Neuronal stem cell (in vitro differentiated cells): ENCODE data around the gene DTHD1.

ENCODE experiments used
- DNase-seq: peaks from one replicate; pipeline ENCODE4 v3.0.0-alpha.2; 2013; ENCODE audit warnings: low spot score
- H2AFZ ChIP-seq: one replicate; pipeline ENCODE4 v1.6.1; 2013; ENCODE audit warnings: mild to moderate bottlenecking, low read length, inconsistent platforms
- H2AK5ac ChIP-seq: 2 replicates; pipeline ENCODE4 v1.6.1; 2013; ENCODE audit warnings: low read depth, mild to moderate bottlenecking, inconsistent platforms, low read length, moderate library complexity, mixed read lengths
- H2BK120ac ChIP-seq: 2 replicates; pipeline ENCODE4 v1.6.1; 2013; ENCODE audit warnings: low read depth, mild to moderate bottlenecking, inconsistent platforms, low read length, moderate library complexity, mixed read lengths
- H2BK12ac ChIP-seq: one replicate; pipeline ENCODE4 v1.6.1; 2013; ENCODE audit warnings: low read length, inconsistent platforms
- H2BK15ac ChIP-seq: 2 replicates; pipeline ENCODE4 v1.6.1; 2013; ENCODE audit warnings: mild to moderate bottlenecking, low read length, inconsistent platforms, mixed read lengths
- H2BK5ac ChIP-seq: one replicate; pipeline ENCODE4 v1.6.1; 2013; ENCODE audit warnings: inconsistent platforms, mild to moderate bottlenecking, low read length, moderate library complexity
- H3K14ac ChIP-seq: one replicate; pipeline ENCODE4 v1.6.1; 2013; ENCODE audit warnings: low read length, inconsistent platforms
- H3K18ac ChIP-seq: 2 replicates; pipeline ENCODE4 v1.6.1; 2013; ENCODE audit warnings: low read length, inconsistent platforms
- H3K23ac ChIP-seq: 2 replicates; pipeline ENCODE4 v1.6.1; 2013; ENCODE audit warnings: low read depth, mild to moderate bottlenecking, mixed read lengths, low read length, inconsistent platforms; ENCODE audit not compliant: poor library complexity
- H3K27ac ChIP-seq: replicated peaks from 3 replicates; pipeline ENCODE4 v1.5.1; 2013; ENCODE audit warnings: low read length, inconsistent platforms
- H3K27me3 ChIP-seq, 3 experiments: 2 replicates each; pipeline ENCODE4 v1.6.1; 2013; ENCODE audit warnings: low read length in 3 of 3, mild to moderate bottlenecking in 2 of 3, inconsistent platforms in 1 of 3, low read depth in 1 of 3, mixed read lengths in 1 of 3, moderate library complexity in 1 of 3; ENCODE audit not compliant: control insufficient read depth in 3 of 3, insufficient read depth in 3 of 3
- H3K36me3 ChIP-seq, 2 donors: replicated peaks in 1 of 2; 2 replicates each; pipeline ENCODE4 v1.6.1; 2013; ENCODE audit warnings: low read length in 2 of 2; ENCODE audit not compliant: control insufficient read depth in 2 of 2, insufficient read depth in 2 of 2
- H3K4ac ChIP-seq: 2 replicates; pipeline ENCODE4 v1.6.1; 2013; ENCODE audit warnings: inconsistent platforms, mild to moderate bottlenecking, low read length, moderate library complexity
- H3K4me1 ChIP-seq, 2 donors: 1 replicate in 1 of 2; 2 replicates in 1 of 2; pipeline ENCODE4 v1.6.1; 2013; ENCODE audit warnings: low read length in 2 of 2, low read depth in 1 of 2; ENCODE audit not compliant: control insufficient read depth in 2 of 2, insufficient read depth in 1 of 2
- H3K4me2 ChIP-seq: one replicate; pipeline ENCODE4 v1.6.1; 2013; ENCODE audit warnings: mild to moderate bottlenecking, low read length, inconsistent platforms; ENCODE audit not compliant: insufficient read depth, poor library complexity, severe bottlenecking
- H3K4me3 ChIP-seq, 2 donors: 2 replicates each; pipeline ENCODE4 v1.5.1; 2013; ENCODE audit warnings: low read length in 2 of 2, mild to moderate bottlenecking in 2 of 2, inconsistent platforms in 1 of 2, moderate library complexity in 1 of 2
- H3K79me1 ChIP-seq: one replicate; pipeline ENCODE4 v1.6.1; 2013; ENCODE audit warnings: low read depth, mild to moderate bottlenecking, inconsistent platforms, low read length, moderate library complexity
- H3K9ac ChIP-seq: one replicate; pipeline ENCODE4 v1.6.1; 2013; ENCODE audit warnings: mild to moderate bottlenecking, low read depth, low read length, inconsistent platforms; ENCODE audit not compliant: poor library complexity
- H3K9me3 ChIP-seq, 2 donors: replicated peaks in 1 of 2; 2 replicates each; pipeline versions ENCODE3 to v1.6.1; 2013; ENCODE audit warnings: low read length in 2 of 2, mild to moderate bottlenecking in 2 of 2, inconsistent platforms in 1 of 2, low read depth in 1 of 2, mixed read lengths in 1 of 2, moderate library complexity in 1 of 2; ENCODE audit not compliant: control insufficient read depth in 2 of 2, insufficient read depth in 1 of 2
- H4K8ac ChIP-seq: one replicate; pipeline ENCODE4 v1.6.1; 2013; ENCODE audit warnings: low read depth, mild to moderate bottlenecking, inconsistent platforms, low read length, moderate library complexity
- H4K91ac ChIP-seq: one replicate; pipeline ENCODE4 v1.6.1; 2013; ENCODE audit warnings: low read length, low read depth, mild to moderate bottlenecking, inconsistent platforms; ENCODE audit not compliant: poor library complexity
- WGBS, 2 donors: extraction: QIAGEN DNeasy Blood & Tissue Kit; methylation state at CpG; one replicate each; pipeline ENCODE4 v1.1.7; 2013; ENCODE audit warnings: missing lambda C conversion rate in 2 of 2, mixed read lengths in 1 of 2; ENCODE audit not compliant: insufficient read length in 2 of 2, insufficient replicate concordance in 1 of 2; ENCODE audit errors: extremely low coverage in 2 of 2; 5-methylcytosine and 5-hydroxymethylcytosine counted together

DTHD1 gene

GRCh38 chr4:36360755-36361154, 79.3 kb downstream of the DTHD1 start:
- H3K27me3 ChIP-seq, result peaks cover 0 to 2% (median 0%) of the 10 kb centered on the region in 3 experiments
- no peaks in the 10 kb centered on the region for H3K79me1 ChIP-seq
- no peak overlapping the region for H2AFZ ChIP-seq
- no peak overlapping the region for H3K4ac ChIP-seq
- H3K4me1 ChIP-seq, result no peaks in the 10 kb centered on the region
- H4K8ac ChIP-seq, result no peak overlapping the region
- DNase-seq, result no peak
- no peak overlapping the region for H3K23ac ChIP-seq
- H2BK12ac ChIP-seq, result no peak overlapping the region
- no peak overlapping the region for H3K4me2 ChIP-seq
- H2BK120ac ChIP-seq, result no peak overlapping the region
- no peaks in the 10 kb centered on the region for H3K9me3 ChIP-seq
- H2BK15ac ChIP-seq, result no peak overlapping the region
- no peak overlapping the region for H2AK5ac ChIP-seq
- H3K4me3 ChIP-seq, result no peak overlapping the region
- H3K14ac ChIP-seq, result no peak overlapping the region
- H3K18ac ChIP-seq, result no peak overlapping the region
- no peaks in the 10 kb centered on the region for H3K36me3 ChIP-seq
- H3K9ac ChIP-seq, result no peak overlapping the region
- no peak overlapping the region for H4K91ac ChIP-seq
- H3K27ac ChIP-seq, result no peak overlapping the region
- H2BK5ac ChIP-seq, result no peak overlapping the region

- Histone ChIP-seq H3K9me3 (no peaks in the 10 kb centered on the region), H3K14ac (no peak overlapping the region), H4K8ac (no peak overlapping the region), H3K79me1 (no peaks in the 10 kb centered on the region), H3K9ac (no peak overlapping the region), H2AFZ (no peak overlapping the region), H3K18ac (no peak overlapping the region), H3K36me3 (no peaks in the 10 kb centered on the region), H3K4me1 (no peaks in the 10 kb centered on the region), H2BK120ac (no peak overlapping the region), H2BK5ac (no peak overlapping the region), H2AK5ac (no peak overlapping the region), H3K4me3 (no peak overlapping the region), H2BK12ac (no peak overlapping the region), H3K27ac (no peak overlapping the region), H3K4me2 (no peak overlapping the region), H3K27me3 (peaks cover 0 to 2% (median 0%) of the 10 kb centered on the region in 3 experiments), H3K23ac (no peak overlapping the region), H4K91ac (no peak overlapping the region), H3K4ac (no peak overlapping the region), H2BK15ac (no peak overlapping the region)
- DNase-seq, result no peak
- no CpG with 5 or more reads among the region's 2 CpGs for WGBS, 2 donors
These were observed 81.6 kb downstream of the DTHD1 start for GRCh38 chr4:36363024-36363423.

- Histone ChIP-seq H3K27me3 (no peaks in the 10 kb centered on the region), H4K91ac (no peak overlapping the region), H2AFZ (no peak overlapping the region), H2BK5ac (no peak overlapping the region), H3K4me1 (no peaks in the 10 kb centered on the region), H3K14ac (peak overlapping the region; percentile 56), H3K4me2 (no peak overlapping the region), H3K9ac (no peak overlapping the region), H3K18ac (no peak overlapping the region), H3K27ac (no peak overlapping the region), H2AK5ac (no peak overlapping the region), H2BK120ac (no peak overlapping the region), H2BK15ac (no peak overlapping the region), H3K4me3 (no peak overlapping the region), H4K8ac (no peak overlapping the region), H3K9me3 (peaks cover 0 to 7% of the 10 kb centered on the region in 2 donors), H3K36me3 (no peaks in the 10 kb centered on the region), H3K79me1 (no peaks in the 10 kb centered on the region), H3K23ac (no peak overlapping the region), H3K4ac (no peak overlapping the region), H2BK12ac (no peak overlapping the region)
- no CpG with 5 or more reads among the region's 40 CpGs for WGBS, 2 donors
- DNase-seq, result no peak
These were observed 93.6 kb downstream of the DTHD1 start for GRCh38 chr4:36374836-36375511.

- H3K4me3 ChIP-seq, result no peak overlapping the region
- no peak overlapping the region for H3K14ac ChIP-seq
- DNase-seq, result no peak
- no peak overlapping the region for H3K4ac ChIP-seq
- no peak overlapping the region for H4K91ac ChIP-seq
- H2BK5ac ChIP-seq, result no peak overlapping the region
- H3K27me3 ChIP-seq, result no peaks in the 10 kb centered on the region
- WGBS, 2 donors, result no CpG with 5 or more reads among the region's 5 CpGs
- H3K4me2 ChIP-seq, result no peak overlapping the region
- no peaks in the 10 kb centered on the region for H3K9me3 ChIP-seq
- H3K79me1 ChIP-seq, result no peaks in the 10 kb centered on the region
- H3K4me1 ChIP-seq, result peaks cover 0 to 2% of the 10 kb centered on the region in 2 donors
- H2BK12ac ChIP-seq, result no peak overlapping the region
- H3K36me3 ChIP-seq, result no peaks in the 10 kb centered on the region
- H2AFZ ChIP-seq, result no peak overlapping the region
- H2BK15ac ChIP-seq, result no peak overlapping the region
- no peak overlapping the region for H3K18ac ChIP-seq
- H3K27ac ChIP-seq, result no peak overlapping the region
- no peak overlapping the region for H3K9ac ChIP-seq
- no peak overlapping the region for H2BK120ac ChIP-seq
- no peak overlapping the region for H2AK5ac ChIP-seq
- no peak overlapping the region for H3K23ac ChIP-seq
- no peak overlapping the region for H4K8ac ChIP-seq
These were observed 104.6 kb downstream of the DTHD1 start for GRCh38 chr4:36385951-36386571.
